Common myeloid progenitor, CD34-positive (primary cell): ENCODE data around the gene MT1F.

ENCODE experiments used
- CTCF ChIA-PET: fragments of 350-600 bp; sonication (Branson Sonifier 250); formaldehyde crosslinking; loops from one replicate; lab custom pipeline; 2021; ENCODE audit warnings: antibody characterized with exemption; lab: Charles Lee
- POLR2A ChIA-PET: fragments of 350-600 bp; sonication (Branson Sonifier 250); formaldehyde crosslinking; loops from one replicate; lab custom pipeline; 2021; ENCODE audit warnings: antibody characterized with exemption; lab: Charles Lee
- DNase-seq, 3 donors: peaks; one replicate each; pipeline versions ENCODE4 v3.0.0 to v3.0.0-alpha.2; 2013
- H3K27ac ChIP-seq, 2 experiments: 1 replicate in 1 of 2; 2 replicates in 1 of 2; pipeline ENCODE4 v1.7.0; 2013; ENCODE audit warnings: inconsistent platforms in 2 of 2, low read length in 2 of 2, mild to moderate bottlenecking in 2 of 2, low read depth in 1 of 2, moderate library complexity in 1 of 2; ENCODE audit not compliant: severe bottlenecking in 2 of 2, insufficient read depth in 1 of 2, poor library complexity in 1 of 2
- H3K27me3 ChIP-seq, 5 experiments: replicated peaks in 2 of 5; 1 replicate in 3 of 5; 2 replicates in 2 of 5; pipeline versions ENCODE4 v1.6.1 to v1.7.0; 2013; ENCODE audit warnings: low read length in 4 of 5, mild to moderate bottlenecking in 2 of 5, moderate library complexity in 2 of 5, inconsistent platforms in 1 of 5; ENCODE audit not compliant: insufficient read depth in 5 of 5, control insufficient read depth in 4 of 5
- H3K36me3 ChIP-seq, 4 experiments: 1 replicate in 2 of 4; 2 replicates in 2 of 4; pipeline versions ENCODE4 v1.6.1 to v1.7.0; 2013; ENCODE audit warnings: low read length in 3 of 4, control low read depth in 1 of 4, mild to moderate bottlenecking in 1 of 4; ENCODE audit not compliant: control insufficient read depth in 4 of 4, insufficient read depth in 4 of 4
- H3K4me1 ChIP-seq, 4 experiments: 1 replicate in 3 of 4; 2 replicates in 1 of 4; pipeline versions ENCODE4 v1.6.1 to v1.7.1; 2013; ENCODE audit warnings: low read length in 3 of 4, mild to moderate bottlenecking in 3 of 4, control low read depth in 1 of 4, inconsistent platforms in 1 of 4, moderate library complexity in 1 of 4; ENCODE audit not compliant: control insufficient read depth in 4 of 4, insufficient read depth in 4 of 4; ENCODE audit errors: control extremely low read depth in 1 of 4
- H3K4me3 ChIP-seq, 7 experiments: 1 replicate in 4 of 7; 2 replicates in 3 of 7; pipeline versions ENCODE4 v1.5.1 to v1.7.0; 2013; ENCODE audit warnings: mild to moderate bottlenecking in 7 of 7, low read length in 6 of 7, moderate library complexity in 6 of 7, inconsistent platforms in 2 of 7, low read depth in 2 of 7, control low read depth in 1 of 7; ENCODE audit not compliant: insufficient read depth in 4 of 7, control insufficient read depth in 1 of 7; ENCODE audit errors: extremely low read depth in 1 of 7
- H3K9me3 ChIP-seq, 5 experiments: 1 replicate in 4 of 5; 2 replicates in 1 of 5; pipeline versions ENCODE4 v1.6.1 to v1.7.1; 2013; ENCODE audit warnings: low read length in 4 of 5, mild to moderate bottlenecking in 2 of 5, inconsistent platforms in 1 of 5, low read depth in 1 of 5, moderate library complexity in 1 of 5; ENCODE audit not compliant: control insufficient read depth in 4 of 5, insufficient read depth in 2 of 5; ENCODE audit errors: control extremely low read depth in 1 of 5
- WGBS: methylation state at CpG from one replicate; pipeline ENCODE4 v1.1.5; 2013; ENCODE audit not compliant: insufficient coverage; 5-methylcytosine and 5-hydroxymethylcytosine counted together

The MT1F gene

GRCh38 chr16:56649820-56650219, 7.9 kb upstream of the MT1F start:
- WGBS: no CpG with 5 or more reads among the region's 3 CpGs
- Histone ChIP-seq H3K9me3 (no peaks in the 10 kb centered on the region), H3K4me3 (no peak overlapping the region), H3K36me3 (no peaks in the 10 kb centered on the region), H3K4me1 (no peaks in the 10 kb centered on the region), H3K27me3 (peaks cover 14 to 76% (median 40%) of the 10 kb centered on the region in 5 experiments), H3K27ac (no peak overlapping the region)
- CTCF ChIA-PET: no interaction called here
- POLR2A ChIA-PET: no interaction called here
- no peak for DNase-seq

- peaks cover 0 to 60% (median 42%) of the 10 kb centered on the region in 5 experiments for H3K27me3 ChIP-seq
- CTCF ChIA-PET: no interaction called here
- WGBS: 80% methylated on average over 4 of the region's 7 CpGs
Measured at GRCh38 chr16:56651586-56651985, 6.2 kb upstream of the MT1F start, which contains the start of gene MT1B. MT1B (plus strand) TSS chr16:56651886; CDS start chr16:56651954, 68 bp downstream.

GRCh38 chr16:56652600-56652999, 5.2 kb upstream of the MT1F start:
- no peak for DNase-seq
- H3K36me3 ChIP-seq: no peaks in the 10 kb centered on the region
- H3K27ac ChIP-seq: no peak overlapping the region
- H3K9me3 ChIP-seq: no peaks in the 10 kb centered on the region
- peaks cover 0 to 52% (median 37%) of the 10 kb centered on the region in 5 experiments for H3K27me3 ChIP-seq
- H3K4me3 ChIP-seq: no peak overlapping the region
- peaks cover 0 to 4% (median 4%) of the 10 kb centered on the region in 4 experiments for H3K4me1 ChIP-seq
- WGBS: 67% methylated on average over 1 of the region's 1 CpG
- POLR2A ChIA-PET: no interaction called here
- CTCF ChIA-PET: interaction anchor here (0.9 to 1.4 kb wide), 3 partner anchors 8 to 18 kb away, joined by 3 to 4 read pairs (median 4); no protein-coding TSS in a partner anchor

More at GRCh38 chr16:56651586-56651985, 6.2 kb upstream of the MT1F start, which contains the start of gene MT1B:
- Histone ChIP-seq H3K9me3 (no peaks in the 10 kb centered on the region), H3K36me3 (no peaks in the 10 kb centered on the region), H3K27ac (no peak within 1 kb of the TSS), H3K4me3 (no peak within 1 kb of the TSS), H3K4me1 (no peaks in the 10 kb centered on the region)
- POLR2A ChIA-PET: no interaction called here
- no peak for DNase-seq

- WGBS: 83% methylated on average over 2 of the region's 7 CpGs
- CTCF ChIA-PET: interaction anchor here (0.9 to 1.4 kb wide), 3 partner anchors 9 to 17 kb away, joined by 3 to 4 read pairs (median 4); no protein-coding TSS in a partner anchor
- no peak for DNase-seq
- Histone ChIP-seq H3K36me3 (no peaks in the 10 kb centered on the region), H3K4me1 (peaks cover 0 to 11% (median 9%) of the 10 kb centered on the region in 4 experiments), H3K27me3 (peaks cover 0 to 48% (median 35%) of the 10 kb centered on the region in 5 experiments), H3K9me3 (no peaks in the 10 kb centered on the region), H3K4me3 (no peak overlapping the region), H3K27ac (no peak overlapping the region)
- POLR2A ChIA-PET: interaction anchor here (0.6 kb wide), 1 partner anchor 15 kb away, joined by 4 read pairs; the partner anchor contains the start of gene MT1A
Measured at GRCh38 chr16:56653218-56653617, 4.5 kb upstream of the MT1F start.

GRCh38 chr16:56658327-56658875, 642 bp downstream of the MT1F start:
- no peak for DNase-seq
- peaks cover 3 to 67% (median 43%) of the 10 kb centered on the region in 5 experiments for H3K27me3 ChIP-seq
- CTCF ChIA-PET: interaction anchor here (1.6 kb wide), 1 partner anchor 12 kb away, joined by 4 read pairs; no protein-coding TSS in a partner anchor
- POLR2A ChIA-PET: no interaction called here
- 18% methylated on average over 5 of the region's 10 CpGs for WGBS
- H3K9me3 ChIP-seq: no peaks in the 10 kb centered on the region
- H3K4me1 ChIP-seq: peaks cover 0 to 24% (median 16%) of the 10 kb centered on the region in 4 experiments
- no peaks in the 10 kb centered on the region for H3K36me3 ChIP-seq
- H3K4me3 ChIP-seq: peak overlapping the region in 6 of 7 experiments; percentile 2 to 89 (median 70)
- H3K27ac ChIP-seq: no peak overlapping the region

- ChIA-PET CTCF (interaction anchor here (0.7 kb wide), 1 partner anchor 14 kb away, joined by 3 read pairs; no protein-coding TSS in a partner anchor), POLR2A (no interaction called here)
- H3K4me3 ChIP-seq: peak overlapping the region in 2 of 7 experiments; percentile 25 to 38
- no peaks in the 10 kb centered on the region for H3K36me3 ChIP-seq
- no peak overlapping the region for H3K27ac ChIP-seq
- DNase-seq: peak in 2 of 3 donors; percentile 33 to 43
- peaks cover 0 to 23% (median 12%) of the 10 kb centered on the region in 4 experiments for H3K4me1 ChIP-seq
- peaks cover 13 to 97% (median 48%) of the 10 kb centered on the region in 5 experiments for H3K27me3 ChIP-seq
- H3K9me3 ChIP-seq: no peaks in the 10 kb centered on the region
- 21% methylated on average over 30 of the region's 48 CpGs for WGBS
Measured at GRCh38 chr16:56662357-56663354, 4.9 kb downstream of the MT1F start.
